Measurements from ENCODE around the gene ETDC. TPM values are rescaled to one million over a fixed set of nuclear protein-coding genes. Genes with fewer than 3 reads are reported as not detected.

Gene ETDC
- total RNA-seq, 2 experiments from 2014 or later: not detected

DNA sequence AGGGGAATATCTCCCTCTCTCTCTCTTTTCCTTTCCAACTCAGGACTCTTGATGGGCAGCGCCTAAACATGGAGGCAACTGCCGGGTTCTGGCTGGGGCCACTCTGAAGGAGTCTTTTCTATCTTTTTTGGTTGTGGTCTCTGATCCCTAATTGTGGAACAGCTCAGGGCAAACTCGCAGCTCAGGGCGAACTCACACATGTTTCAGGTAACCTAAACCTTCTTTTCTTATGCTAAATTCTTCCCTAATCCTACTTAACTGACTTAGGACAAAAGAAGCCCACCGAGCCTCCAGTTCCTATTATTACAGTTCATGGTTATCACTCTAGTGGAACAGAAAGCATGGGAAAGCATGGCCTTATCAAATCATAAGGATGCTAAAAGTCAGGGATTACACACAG, 36.1 kb upstream of the ETDC start:
- TF ChIP-seq, protein P1, sequence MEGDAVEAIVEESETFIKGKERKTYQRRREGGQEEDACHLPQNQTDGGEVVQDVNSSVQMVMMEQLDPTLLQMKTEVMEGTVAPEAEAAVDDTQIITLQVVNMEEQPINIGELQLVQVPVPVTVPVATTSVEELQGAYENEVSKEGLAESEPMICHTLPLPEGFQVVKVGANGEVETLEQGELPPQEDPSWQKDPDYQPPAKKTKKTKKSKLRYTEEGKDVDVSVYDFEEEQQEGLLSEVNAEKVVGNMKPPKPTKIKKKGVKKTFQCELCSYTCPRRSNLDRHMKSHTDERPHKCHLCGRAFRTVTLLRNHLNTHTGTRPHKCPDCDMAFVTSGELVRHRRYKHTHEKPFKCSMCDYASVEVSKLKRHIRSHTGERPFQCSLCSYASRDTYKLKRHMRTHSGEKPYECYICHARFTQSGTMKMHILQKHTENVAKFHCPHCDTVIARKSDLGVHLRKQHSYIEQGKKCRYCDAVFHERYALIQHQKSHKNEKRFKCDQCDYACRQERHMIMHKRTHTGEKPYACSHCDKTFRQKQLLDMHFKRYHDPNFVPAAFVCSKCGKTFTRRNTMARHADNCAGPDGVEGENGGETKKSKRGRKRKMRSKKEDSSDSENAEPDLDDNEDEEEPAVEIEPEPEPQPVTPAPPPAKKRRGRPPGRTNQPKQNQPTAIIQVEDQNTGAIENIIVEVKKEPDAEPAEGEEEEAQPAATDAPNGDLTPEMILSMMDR (IDR thresholded peaks at IDR 0.05): no peak
- Histone ChIP-seq H3K27me3 (ENCODE audit: control insufficient read depth in 1 of 2, insufficient read depth in 2 of 2, low read length in 2 of 2) (no peaks in the 10 kb centered on the region), H3K4me3 (ENCODE audit: low read length) (no peak overlapping the region), H3K4me1 (ENCODE audit: insufficient read depth, low read length) (no peaks in the 10 kb centered on the region), H3K36me3 (ENCODE audit: insufficient read depth, low read length) (no peaks in the 10 kb centered on the region), H3K9me3 (ENCODE audit: control insufficient read depth in 1 of 2, insufficient read depth in 1 of 2, low read length in 2 of 2) (no peaks in the 10 kb centered on the region), H3K27ac (ENCODE audit: low read depth in 1 of 2, low read length in 2 of 2) (no peak overlapping the region)
- Mint-ChIP-seq H3K4me3 (no peak overlapping the region), H3K4me1 (ENCODE audit: low read depth) (no peaks in the 10 kb centered on the region), H3K36me3 (ENCODE audit: low read depth) (no peaks in the 10 kb centered on the region), H3K27ac (no peak overlapping the region), H3K9me3 (no peaks in the 10 kb centered on the region), H3K27me3 (no peaks in the 10 kb centered on the region)
- POLR2A ChIA-PET: no interaction called here
- DNase-seq (no peak), ATAC-seq (ENCODE audit: poor library complexity) (no peak)
- CTCF ChIA-PET: no interaction called here
- intact Hi-C loops (cut with DNase I, micrococcal nuclease): no loop called here

DNA sequence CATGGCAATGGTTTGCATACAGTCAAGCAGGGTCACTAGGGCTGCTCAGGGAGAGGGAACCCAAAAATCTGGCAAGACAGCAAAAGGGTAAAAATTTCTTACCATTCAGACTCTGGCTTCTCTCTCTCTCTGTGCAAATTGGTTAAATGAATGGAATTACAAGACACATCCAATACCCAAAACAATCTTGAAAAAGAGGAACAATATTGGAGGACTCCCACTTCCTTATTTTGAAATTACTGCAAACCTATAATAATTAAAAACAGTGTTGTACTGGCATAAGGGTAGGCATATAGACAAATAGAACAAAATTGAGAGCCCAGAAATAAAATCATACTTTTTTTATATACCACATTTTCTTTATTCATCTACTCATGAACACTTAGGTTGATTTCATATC, 33.3 kb upstream of the ETDC start:
- DNase-seq (no peak), ATAC-seq (ENCODE audit: poor library complexity) (no peak)
- Histone ChIP-seq H3K27ac (ENCODE audit: low read depth in 1 of 2, low read length in 2 of 2) (no peak overlapping the region), H3K36me3 (ENCODE audit: insufficient read depth, low read length) (no peaks in the 10 kb centered on the region), H3K27me3 (ENCODE audit: control insufficient read depth in 1 of 2, insufficient read depth in 2 of 2, low read length in 2 of 2) (no peaks in the 10 kb centered on the region), H3K4me3 (ENCODE audit: low read length) (no peak overlapping the region), H3K9me3 (ENCODE audit: control insufficient read depth in 1 of 2, insufficient read depth in 1 of 2, low read length in 2 of 2) (no peaks in the 10 kb centered on the region), H3K4me1 (ENCODE audit: insufficient read depth, low read length) (no peaks in the 10 kb centered on the region)
- Mint-ChIP-seq H3K36me3 (ENCODE audit: low read depth) (no peaks in the 10 kb centered on the region), H3K4me1 (ENCODE audit: low read depth) (no peaks in the 10 kb centered on the region), H3K9me3 (peaks cover 4% of the 10 kb centered on the region), H3K27me3 (no peaks in the 10 kb centered on the region), H3K27ac (no peak overlapping the region), H3K4me3 (no peak overlapping the region)
- intact Hi-C loops (cut with DNase I, micrococcal nuclease): no loop called here
- TF ChIP-seq, protein P1 (IDR thresholded peaks at IDR 0.05): no peak
- ChIA-PET POLR2A (no interaction called here), CTCF (no interaction called here)

DNA sequence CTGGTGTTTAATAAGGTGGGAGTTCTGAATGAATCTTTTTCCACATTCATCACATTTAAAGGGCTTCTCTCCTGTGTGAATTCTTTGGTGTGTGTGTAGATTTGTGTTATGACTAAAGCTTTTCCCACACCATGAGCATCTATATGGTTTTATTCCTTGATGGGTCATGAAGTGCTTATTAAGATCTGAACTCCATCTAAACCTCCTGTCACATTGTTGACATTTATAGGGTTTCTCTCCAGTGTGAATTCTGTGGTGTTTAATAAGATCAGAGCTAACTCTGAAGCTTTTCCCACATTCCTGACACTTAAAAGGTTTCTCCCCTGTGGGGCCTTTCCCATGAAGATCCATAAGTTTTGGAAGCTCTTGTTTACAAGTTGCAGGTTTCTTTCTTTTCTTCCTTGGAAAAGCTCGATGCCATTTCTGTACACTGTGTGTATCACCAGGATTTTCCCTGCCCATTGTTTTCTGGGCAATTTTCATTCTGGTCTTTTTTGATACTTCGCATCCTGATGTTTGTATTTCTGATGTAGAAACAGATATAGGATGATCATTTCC, 21.9 kb upstream of the ETDC start:
- Histone ChIP-seq H3K36me3 (ENCODE audit: insufficient read depth, low read length) (peaks cover 20% of the 10 kb centered on the region), H3K27me3 (ENCODE audit: control insufficient read depth in 1 of 2, insufficient read depth in 2 of 2, low read length in 2 of 2) (no peaks in the 10 kb centered on the region), H3K4me3 (ENCODE audit: low read length) (no peak overlapping the region), H3K9me3 (ENCODE audit: control insufficient read depth in 1 of 2, insufficient read depth in 1 of 2, low read length in 2 of 2) (peaks cover 11 to 65% of the 10 kb centered on the region in 2 experiments), H3K27ac (ENCODE audit: low read depth in 1 of 2, low read length in 2 of 2) (no peak overlapping the region), H3K4me1 (ENCODE audit: insufficient read depth, low read length) (no peaks in the 10 kb centered on the region)
- no peak for DNase-seq
- H3K9me3 Mint-ChIP-seq: peaks cover 2% of the 10 kb centered on the region
- POLR2A ChIA-PET: interaction anchor here (0.7 kb wide), 1 partner anchor 94 kb away, joined by 3 read pairs; no protein-coding TSS in a partner anchor
- H3K36me3 Mint-ChIP-seq (ENCODE audit: low read depth): peaks cover 18% of the 10 kb centered on the region
- no peak overlapping the region for H3K27ac Mint-ChIP-seq
- no peaks in the 10 kb centered on the region for H3K4me1 Mint-ChIP-seq (ENCODE audit: low read depth)
- no peaks in the 10 kb centered on the region for H3K27me3 Mint-ChIP-seq
- ATAC-seq (ENCODE audit: poor library complexity): no peak
- H3K4me3 Mint-ChIP-seq: no peak overlapping the region
- intact Hi-C loops (cut with DNase I, micrococcal nuclease): no loop called here
- CTCF ChIA-PET: no interaction called here
- TF ChIP-seq, protein P1 (IDR thresholded peaks at IDR 0.05): no peak
